Measurements from ENCODE around the gene ENTPD8.

GRCh38 chr9:137452761-137453642 lies 11.8 kb upstream of the ENTPD8 start:
- TF ChIP-seq CTCF (IDR thresholded peaks at IDR 0.05; ENCODE audit: poor library complexity) (no peak), EZH2 (IDR thresholded peaks at IDR 0.05; ENCODE audit: borderline replicate concordance) (no peak), EZH2phosphoT487 (IDR thresholded peaks at IDR 0.05; ENCODE audit: low read depth, severe bottlenecking, unreplicated experiment) (no peak)

All from hepatocyte (in vitro differentiated cells).